GM21528 (cell line): ENCODE measurements around the gene OR4C6.

Experiments used
- ATAC-seq: cut with Tn5 transposase; IDR thresholded peaks from one replicate; pipeline ENCODE4 v1.9.1; 2021; ENCODE audit warnings: mild to moderate bottlenecking, moderate library complexity; ENCODE audit not compliant: unreplicated experiment, low FRiP score

OR4C6 gene

GRCh38 chr11:55661901-55662300 lies at the start of gene OR4C6:
Gene OR4C6, plus strand, starts transcription at chr11:55662201. Its CDS starts 2,966 bp downstream, at chr11:55665167.
- ATAC-seq, result no peak

- ATAC-seq, result no peak
These were observed 37.5 kb upstream of the OR4C6 start for GRCh38 chr11:55624531-55624930.

GRCh38 chr11:55634813-55635212 lies 27.2 kb upstream of the OR4C6 start, which contains the start of gene OR4P4:
Gene OR4P4, plus strand, starts transcription at chr11:55635113.
- ATAC-seq, result no peak

- no peak for ATAC-seq
These were observed 14.0 kb upstream of the OR4C6 start, which contains the start of gene OR4S2 for GRCh38 chr11:55648027-55648426. Gene OR4S2, plus strand, starts transcription at chr11:55648327. Its CDS starts 2,577 bp downstream, at chr11:55650904.

GRCh38 chr11:55652560-55652959 lies 9.4 kb upstream of the OR4C6 start:
- ATAC-seq, result no peak

GRCh38 chr11:55655096-55655495 lies 6.9 kb upstream of the OR4C6 start:
- no peak for ATAC-seq

- peak; percentile 97 for ATAC-seq
These were observed 3.9 kb upstream of the OR4C6 start for GRCh38 chr11:55658031-55658573.

GRCh38 chr11:55658608-55659007 lies 3.4 kb upstream of the OR4C6 start:
- ATAC-seq, result peak; percentile 34

GRCh38 chr11:55669376-55669775 lies 7.4 kb downstream of the OR4C6 start:
- ATAC-seq, result no peak

GRCh38 chr11:55673860-55674259 lies 11.9 kb downstream of the OR4C6 start:
- no peak for ATAC-seq

- peak; percentile 79 for ATAC-seq
These were observed 35.8 kb downstream of the OR4C6 start for GRCh38 chr11:55697817-55698216.

GRCh38 chr11:55701429-55701828 lies 39.4 kb downstream of the OR4C6 start:
- ATAC-seq, result no peak

GRCh38 chr11:55707029-55707428 lies 45.0 kb downstream of the OR4C6 start:
- ATAC-seq, result peak; percentile 67

GRCh38 chr11:55714982-55715888 lies 53.2 kb downstream of the OR4C6 start:
- ATAC-seq, result no peak
